GM21723 (cell line): ENCODE data around the gene PAM16.
"Not testable (repeated sequence)": the region's sequence is repeated elsewhere in the genome, so short reads cannot be mapped to it uniquely, and the experiment has no call there.

Experiments
- ATAC-seq: cut with Tn5 transposase; IDR thresholded peaks from one replicate; pipeline ENCODE4 v1.9.1; 2021; ENCODE audit warnings: mild to moderate bottlenecking, moderate library complexity; ENCODE audit not compliant: unreplicated experiment

The PAM16 gene

DNA sequence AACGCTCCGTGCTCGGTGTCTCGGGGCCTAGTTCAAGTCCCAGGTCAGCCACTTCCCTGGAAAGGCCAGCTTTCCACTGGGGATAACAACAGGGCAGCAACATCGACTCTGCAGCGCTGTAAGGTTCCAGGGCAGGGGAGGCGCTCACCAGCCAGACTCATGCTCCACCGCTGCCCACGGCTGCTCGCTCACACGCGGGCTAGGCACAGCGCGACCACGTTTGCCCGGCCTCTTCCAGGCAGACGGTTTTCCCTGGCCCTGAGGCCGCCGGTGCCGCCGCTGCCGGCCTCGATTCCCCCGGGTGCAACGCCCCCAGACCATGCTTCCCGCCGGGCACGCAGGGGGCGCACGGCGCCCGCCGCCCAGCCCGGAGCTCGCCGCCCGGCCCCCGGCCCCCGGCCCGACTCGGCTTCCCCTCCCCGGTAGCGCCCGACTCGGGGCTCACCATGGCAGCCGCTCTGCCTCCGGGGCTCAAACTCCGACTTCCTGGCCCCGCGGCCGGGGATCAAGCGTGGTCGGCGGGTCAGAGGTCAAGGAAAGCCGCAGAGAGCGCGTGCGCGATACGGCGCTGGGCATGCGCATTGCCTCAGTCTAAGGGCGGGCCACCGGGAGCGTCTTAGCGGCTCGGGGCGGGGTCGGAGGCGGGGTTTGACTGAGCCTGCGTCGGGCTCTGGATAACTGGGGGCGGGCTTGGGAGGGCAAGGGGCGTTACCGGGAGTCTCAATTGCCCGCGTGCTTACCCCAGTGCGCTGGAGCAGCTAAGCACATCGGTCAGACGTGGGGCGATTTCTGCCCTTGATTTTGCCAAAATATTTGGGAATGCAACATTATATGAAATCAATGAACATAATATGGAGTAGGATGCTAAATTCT is at the start of gene PAM16:
Gene PAM16, minus strand, starts transcription at position 535 of the 873 bp plus-strand sequence. Its CDS starts 87 bp downstream, at position 448.
- ATAC-seq = peak; percentile 81

DNA sequence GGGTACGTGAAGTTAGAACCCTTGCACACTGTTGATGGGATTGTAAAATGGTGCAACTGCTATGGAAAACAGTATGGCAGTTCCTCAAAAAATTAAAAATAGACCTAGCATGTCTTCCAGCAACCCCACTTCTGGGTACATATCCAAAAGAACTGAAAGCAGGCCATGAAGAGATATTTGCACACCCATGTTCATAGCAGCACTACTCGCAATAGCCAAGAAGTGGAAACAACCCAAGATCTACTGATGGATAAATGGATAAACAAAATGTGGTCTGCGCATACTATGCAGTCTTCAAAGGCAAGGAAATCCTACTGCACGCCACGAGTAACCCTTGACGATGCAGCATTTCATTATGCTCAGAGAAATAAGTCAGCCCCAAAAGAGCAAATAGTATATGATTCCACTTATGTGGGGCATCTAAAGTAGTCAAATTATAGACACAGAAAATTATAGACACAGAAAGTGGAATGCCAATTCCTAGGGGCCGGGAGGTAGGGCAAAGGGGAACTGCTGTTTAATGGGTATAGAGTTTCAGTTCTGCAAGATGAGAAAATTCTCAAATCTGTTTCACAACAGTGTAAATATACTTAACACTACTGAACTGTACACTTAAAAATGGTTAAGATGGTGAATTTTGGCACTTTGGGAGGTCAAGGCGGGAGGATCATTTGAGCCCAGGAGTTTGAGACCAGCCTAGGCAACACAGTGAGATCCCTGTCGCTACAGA is 48.0 kb upstream of the PAM16 start:
- no peak for ATAC-seq

DNA sequence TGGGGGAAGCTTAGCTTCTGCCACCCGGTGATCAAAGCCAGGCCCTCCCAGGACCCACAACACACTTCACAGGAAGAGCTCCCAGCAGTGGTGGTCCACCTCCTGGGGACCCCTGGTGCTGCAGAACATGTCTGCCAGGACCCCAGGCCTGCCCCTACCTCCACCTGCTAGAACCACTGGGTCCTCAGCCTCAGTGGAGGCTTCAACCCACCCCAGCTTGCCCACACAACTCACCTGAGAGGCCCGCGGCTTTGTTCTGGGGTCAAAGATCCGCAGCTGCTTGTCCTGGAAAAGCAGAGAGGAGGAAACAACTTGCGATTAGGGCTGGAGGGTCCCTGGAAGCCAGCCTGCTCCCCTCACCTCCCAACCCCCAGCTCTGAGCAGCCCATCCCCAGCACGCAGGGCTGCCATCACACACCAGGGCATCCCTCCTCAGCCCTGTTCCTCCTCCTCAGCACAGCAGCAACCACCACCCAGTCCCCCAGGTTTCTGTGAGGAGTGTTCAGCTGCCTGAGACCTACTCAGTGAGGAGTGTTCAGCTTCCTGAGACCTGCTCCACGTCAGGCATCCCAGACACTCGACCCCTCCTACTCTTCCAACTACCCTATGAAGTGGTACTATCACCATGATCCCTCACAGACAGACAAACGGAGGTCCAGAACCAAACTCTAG is 44.1 kb upstream of the PAM16 start:
- ATAC-seq = no peak

DNA sequence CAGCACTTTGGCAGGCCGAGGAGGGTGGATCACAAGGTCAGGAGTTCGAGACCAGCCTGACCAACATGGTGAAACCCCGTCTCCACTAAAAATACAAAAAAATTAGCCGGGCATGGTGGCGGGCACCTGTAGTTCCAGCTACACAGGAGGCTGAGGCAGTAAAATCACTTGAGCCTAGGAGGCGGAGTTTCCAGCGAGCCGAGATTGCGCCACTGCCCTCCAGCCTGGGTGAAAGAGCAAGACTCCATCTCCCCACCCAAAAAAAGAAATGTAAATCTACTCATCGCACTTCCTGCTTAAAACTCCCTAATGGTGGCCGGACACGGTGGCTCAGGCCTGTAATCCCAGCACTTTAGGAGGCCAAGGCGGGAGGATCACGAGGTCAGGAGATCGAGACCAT is 42.7 kb upstream of the PAM16 start:
- not testable (repeated sequence) for ATAC-seq

DNA sequence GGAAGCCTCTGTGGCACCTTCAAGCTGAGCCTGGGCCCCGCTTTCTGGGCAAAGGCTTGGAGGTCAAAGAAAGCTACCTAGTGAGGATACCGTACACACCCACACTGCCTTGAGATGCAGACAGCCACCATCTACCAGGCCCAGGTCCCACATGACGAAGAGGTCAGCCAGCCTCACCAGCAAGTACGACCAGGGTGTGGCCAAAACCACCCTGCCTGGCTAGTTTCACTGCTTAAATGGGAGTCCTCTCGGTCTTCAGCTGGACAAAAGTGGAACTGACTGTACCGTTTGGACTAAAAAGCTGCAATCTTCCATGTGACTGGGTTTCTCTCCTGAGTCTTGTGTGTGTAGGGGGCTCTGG is 42.1 kb upstream of the PAM16 start:
- ATAC-seq = no peak

DNA sequence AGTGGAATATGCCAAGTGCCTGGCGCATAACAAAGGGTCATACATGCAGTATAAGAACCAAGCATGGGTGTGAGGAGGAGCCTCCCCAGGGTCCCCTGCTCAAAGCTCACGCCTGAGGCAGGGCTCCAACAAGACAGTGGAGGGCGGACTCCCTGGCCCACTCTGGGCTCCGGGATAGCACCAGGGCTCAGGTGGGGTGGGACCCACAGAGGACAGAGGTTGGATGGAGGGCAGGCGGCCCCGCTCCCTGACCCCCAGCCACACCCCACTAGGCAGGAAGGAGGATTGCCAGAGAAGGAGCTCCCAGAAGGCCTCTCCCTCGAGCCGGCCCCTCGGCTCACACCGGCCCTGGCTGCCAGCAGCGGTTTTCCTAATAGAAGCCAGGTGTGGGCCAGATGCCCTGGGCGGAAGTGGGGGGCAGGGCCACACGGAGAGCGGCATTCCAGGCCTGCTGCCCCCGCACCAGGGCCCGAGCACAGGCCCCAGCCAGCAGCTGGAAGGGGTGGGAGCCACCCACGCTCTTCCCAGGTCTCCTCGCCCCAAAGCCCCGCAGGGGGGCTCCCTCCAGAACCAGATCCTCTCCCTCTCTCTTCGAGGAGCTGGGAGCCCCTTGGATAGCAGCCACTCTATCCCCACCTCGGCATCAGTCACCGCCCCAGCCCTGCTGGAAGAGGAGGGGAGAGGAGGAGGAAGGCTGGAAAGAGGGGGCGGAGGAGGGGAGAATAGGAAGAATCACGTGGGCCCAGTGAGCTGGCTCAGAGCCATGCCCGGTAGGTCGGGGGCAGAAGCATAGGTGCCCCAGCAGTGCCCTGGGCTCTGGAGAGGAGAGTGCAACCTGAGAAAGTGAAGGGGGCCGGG is 41.5 kb upstream of the PAM16 start:
- ATAC-seq = no peak

DNA sequence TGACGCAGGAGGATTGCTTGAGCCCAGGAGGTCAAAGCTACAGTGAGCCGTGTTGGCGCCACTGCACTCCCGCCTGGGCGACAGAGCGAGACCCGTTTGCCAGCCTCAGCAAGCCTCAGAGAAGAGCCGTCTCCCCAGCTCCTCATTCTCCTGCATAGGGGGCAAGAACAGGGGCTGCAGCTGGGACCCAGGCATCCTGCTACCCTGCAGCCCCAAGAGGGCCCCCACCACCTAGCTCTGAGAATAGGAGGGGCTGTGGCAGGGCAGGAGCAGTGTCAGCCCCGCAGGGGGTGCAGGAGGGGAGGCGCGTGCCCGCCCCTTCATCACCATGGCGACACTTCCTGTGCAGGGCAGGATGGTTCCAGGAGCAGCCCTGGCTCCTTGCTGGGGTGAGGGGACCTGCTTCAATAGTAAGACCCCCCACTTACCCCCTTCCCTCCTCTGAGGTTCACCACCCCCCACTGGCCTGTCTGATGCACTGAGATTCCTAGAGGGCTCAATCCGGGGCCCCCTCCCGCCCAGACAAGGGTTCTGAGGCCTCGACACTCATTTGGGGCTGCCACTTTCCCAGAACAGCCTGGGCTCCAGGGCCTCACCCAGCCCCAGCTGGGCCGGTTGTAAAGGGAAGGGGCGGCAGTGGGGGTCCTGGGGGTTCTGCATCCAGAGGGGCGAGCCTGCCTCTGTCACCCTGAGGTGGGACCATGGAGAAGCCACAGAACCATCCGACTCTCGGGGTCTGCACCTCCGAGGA is 40.7 kb upstream of the PAM16 start:
- ATAC-seq = no peak

DNA sequence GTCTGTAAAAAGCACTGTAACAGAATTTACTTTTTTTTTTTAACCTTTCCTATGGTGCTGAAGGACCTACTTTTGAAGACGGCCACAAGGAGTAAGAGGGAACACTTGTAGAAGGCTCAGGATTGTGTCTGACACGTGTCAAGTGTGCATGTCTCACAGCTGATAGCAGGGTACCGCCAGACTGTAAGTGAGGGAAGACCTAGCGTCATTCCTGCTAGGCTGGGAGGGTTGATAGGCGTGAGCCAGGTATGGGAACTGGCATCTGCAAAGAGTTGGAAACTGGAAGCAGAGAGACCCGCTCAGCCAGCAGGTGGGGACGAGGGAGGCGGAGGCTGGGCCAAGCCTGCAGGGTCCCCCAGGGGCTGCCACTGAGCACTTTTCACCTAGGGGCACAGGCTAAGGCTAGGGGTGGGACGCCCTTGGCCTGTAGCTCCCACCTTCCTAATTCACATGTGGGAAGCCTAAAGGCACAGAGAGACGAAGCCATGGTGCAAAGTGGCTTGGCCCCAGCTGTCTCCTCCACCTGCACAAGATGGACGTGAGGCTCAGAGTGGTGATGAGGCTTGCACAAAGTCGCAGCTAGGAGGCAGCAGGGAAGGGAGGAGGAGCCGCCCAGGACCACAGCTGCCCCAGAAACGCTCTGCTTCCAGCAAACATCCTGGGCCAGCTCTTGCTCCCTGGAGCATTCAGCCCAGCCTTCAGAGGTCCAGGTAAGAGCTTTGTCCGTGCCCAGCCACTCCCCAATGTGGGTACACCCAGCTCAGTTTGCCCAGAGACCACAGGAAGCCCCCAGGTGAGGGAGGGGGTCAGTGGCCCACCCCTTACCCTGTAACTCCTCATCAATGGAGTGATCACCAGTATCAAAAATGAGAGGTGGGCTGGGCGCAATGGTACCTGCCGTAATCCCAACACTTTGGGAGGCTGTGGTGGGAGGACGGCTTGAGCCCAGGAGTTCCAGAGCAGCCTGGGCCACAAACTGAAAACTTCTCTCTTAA is 39.4 kb upstream of the PAM16 start:
- no peak for ATAC-seq

DNA sequence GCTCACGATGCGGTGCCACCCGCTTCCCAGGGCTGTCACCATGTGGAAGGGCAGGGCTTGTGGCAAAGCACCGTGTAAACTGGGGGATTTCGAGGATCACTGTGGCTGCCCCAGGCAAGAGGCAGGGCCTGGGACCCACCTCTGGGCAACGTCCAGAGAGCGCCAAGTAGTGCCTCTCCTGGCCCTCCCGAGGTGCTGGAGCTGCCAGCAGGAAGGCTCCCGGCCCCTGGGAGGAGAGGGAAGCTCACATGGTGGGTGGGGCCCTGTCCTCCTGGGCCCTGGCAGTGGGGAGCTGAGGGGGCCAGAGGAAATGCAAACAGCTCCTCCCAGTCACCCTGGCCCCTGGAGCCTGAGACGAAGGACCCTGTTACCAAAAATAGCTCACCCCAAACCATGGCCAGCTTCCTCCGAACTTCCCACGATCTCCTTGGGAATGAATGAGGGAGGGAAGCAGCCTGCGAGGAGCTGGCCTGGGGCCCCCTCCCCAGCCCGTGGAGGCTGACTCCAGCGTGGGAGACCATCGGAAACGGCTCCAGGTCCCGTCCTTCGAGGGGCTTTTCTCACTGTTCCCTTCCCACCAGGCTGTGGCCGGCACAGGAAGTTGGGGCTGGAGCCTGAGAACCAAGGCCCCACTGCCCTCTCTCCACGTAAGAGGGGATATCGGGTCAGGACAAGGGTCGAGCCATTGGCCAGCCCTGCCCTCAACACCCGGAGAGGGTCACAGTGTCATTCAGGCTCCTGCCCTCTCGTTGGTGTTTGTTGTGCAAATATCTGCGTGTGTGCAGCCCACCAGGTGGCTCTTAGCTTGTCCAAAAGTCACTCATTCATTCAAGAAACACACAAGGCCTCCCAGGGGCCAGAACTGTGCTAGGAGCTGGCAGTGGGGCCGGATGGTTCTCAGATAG is 38.2 kb upstream of the PAM16 start:
- no peak for ATAC-seq

DNA sequence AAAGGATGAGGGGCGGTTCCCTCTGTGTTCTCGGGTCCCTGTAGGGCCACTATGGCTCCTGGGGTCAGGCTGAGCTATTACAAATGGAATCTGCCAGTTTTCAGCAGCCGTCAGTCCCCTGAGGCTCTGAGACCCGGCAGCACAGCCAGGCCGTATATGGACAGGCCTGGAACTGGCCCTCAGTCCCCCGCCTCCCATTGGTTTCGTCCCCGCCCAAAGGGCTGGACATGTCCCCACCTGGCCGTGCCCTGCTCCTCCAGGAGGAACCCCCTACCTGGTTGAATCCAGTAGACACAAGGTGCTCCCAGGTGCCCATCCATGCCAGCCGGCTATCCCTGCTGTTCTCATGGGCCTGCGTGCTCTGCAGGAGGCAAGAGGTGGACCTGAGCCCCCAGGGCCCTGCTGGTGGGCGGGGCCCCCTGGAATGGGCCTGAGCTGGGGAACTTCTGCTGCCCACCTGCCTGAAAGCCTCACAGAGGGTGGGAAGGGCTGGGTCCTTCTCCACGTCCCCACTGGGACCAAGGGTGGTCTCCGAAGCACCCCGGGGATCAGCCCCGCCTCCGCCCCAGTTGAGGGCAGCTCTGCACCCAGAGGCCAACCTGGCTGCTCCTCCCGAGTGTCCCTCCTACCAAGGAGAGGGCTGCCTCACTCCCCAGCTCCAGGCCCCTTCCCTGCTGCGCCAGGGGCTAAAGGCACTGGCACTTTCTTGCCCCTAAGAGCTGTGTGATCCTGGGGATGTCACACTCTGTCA is 37.3 kb upstream of the PAM16 start:
- no peak for ATAC-seq

DNA sequence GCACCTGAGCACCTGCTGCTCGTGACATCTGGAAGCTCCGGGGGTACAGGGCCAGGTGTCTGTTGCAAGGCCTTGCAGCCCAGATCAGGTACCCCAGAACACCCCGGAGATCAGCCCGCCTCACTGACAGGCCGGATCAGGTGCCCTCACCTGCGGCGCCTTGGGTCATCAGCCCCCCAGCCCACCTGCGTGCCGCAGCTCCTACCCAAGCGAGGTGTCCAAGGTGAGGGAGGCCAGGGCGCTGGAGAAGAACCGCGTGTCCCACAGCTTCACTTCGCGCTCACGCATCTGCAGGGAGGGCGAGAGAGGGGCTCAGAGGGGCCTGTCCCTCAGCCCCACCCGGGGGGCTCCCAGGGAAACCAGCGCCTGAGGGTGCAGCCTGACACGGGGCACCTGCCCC is 36.7 kb upstream of the PAM16 start:
- ATAC-seq = no peak

DNA sequence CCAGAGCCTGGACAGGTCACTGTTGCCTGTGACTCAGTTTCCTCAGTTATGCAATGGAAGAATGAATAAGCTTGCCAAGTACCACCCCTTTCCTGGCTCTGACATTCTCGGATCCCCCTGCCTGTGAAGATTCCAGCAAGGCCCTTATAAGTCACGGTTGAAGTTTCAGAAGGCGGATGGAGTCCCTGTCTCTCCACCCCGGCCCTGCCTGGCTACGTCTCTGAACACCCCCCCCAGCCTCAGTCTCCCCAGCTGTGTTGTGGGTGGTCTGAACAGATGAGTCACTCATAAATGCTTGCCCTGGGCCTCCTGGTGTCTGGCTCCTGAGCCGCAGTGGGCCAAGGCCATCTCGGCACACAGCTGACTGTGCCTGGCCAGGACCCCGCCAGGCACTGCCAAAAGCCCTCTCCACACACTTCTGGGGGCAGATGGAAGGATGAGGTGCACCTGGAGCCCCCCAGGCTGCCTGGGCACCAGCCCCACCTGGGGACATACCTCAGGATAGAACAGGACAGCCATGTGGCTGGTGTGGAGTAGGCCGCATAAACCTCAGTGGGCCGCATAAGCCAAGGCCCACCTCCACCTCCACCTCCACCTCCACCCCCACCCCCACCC is 35.9 kb upstream of the PAM16 start:
- no peak for ATAC-seq

DNA sequence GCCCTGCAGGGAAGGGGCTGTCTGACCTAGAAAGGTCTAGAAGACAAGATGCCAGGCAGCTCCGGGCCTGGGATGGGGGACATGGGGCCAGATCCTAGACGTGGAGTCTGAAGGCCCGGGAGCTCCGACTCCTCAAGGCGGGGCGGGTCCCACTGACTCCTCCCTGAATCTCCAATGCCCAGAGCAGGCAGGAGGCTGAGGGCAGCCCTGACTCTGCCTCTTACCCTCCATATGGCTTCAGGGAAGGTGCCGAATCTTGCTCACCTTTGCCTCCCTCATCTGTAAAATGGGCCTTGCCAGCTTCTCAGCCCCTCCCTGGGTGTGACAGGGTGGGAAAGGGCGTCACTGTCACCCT is 35.3 kb upstream of the PAM16 start:
- no peak for ATAC-seq

DNA sequence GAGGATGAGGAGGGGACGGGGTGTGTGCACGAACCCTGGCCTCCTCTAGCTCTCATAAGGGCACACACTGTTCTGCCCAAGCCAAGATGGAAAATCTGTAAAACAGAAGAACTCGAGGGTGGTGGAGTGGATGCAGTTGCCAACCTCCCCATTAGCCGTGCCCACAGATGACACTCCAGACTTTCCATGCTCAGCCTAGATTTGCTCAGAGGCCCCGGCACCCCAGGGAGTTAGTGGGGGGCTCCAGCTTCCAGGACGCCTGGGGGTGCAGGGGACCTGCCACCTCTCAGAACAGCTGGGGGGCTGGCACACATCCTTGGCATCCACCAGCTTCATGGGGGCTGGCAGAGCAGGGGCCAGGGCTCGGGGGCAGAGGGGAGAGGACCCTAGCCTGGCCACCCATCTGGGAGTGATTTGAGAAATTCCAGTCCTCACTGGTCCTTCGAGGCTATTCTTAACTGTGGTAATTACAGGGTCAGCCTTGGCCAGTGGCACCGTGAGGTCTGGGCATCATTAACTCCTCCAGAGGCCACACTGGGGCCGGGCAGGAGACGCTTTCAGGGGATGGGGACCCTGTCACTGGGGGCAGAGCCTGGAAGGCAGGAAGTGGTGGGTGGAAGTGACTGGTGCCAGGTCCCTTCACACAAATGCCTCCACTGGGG is 34.8 kb upstream of the PAM16 start:
- ATAC-seq = no peak

DNA sequence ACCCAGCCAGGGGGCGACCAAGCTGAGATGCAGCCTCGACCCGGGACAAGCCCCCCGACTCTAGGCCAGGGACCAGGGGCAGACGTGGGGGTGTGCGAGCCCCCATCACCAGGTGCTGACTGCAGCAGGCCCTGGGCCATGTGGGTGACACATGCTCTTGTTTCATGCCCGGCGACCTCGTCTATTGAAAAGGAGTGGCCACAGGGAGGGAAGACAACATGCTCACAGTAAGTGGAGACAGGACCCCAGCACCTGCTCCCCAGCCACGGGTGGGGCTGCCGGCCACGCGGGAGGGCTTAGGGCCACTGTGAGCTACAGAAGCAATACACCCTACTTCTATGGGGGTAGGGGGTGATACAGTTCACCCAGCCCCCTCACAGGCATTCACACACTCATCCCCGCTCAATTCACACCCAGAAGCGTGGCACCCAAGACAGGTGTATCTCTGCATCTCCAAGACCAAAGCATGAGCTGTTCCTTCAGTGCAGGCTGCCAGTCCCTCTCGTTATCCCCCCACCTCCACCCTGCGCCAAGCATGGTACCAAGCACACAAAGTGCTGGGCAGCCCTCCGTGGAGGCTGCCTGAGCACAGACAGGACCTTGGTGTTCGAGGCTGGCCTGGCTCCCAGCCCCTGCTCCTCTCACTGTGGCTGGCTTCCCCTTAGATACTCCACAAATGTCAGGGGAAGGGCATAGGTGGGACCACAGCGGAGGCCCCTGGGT is 34.1 kb upstream of the PAM16 start:
- no peak for ATAC-seq

DNA sequence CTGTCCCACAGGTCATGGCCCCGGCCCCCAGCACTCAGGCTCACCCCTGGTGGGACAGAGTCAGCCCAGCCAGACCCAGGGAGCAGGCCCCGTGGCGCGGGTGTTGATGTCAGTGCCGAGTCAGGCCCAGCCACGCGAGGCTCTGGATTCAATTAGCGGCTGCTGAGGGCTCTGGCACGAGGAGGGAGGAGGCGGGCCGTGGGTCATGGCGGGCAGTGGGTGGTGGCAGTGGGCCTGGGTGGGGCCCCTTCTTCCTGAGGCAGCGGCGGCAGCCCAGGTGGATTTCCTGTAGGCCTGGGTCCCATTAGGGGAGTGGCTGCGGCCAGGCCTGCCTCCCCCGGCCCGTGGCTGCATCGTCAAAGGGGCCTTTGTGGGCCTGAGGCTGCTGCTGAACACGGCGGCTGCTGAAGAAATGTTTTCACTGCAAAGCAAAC is 33.4 kb upstream of the PAM16 start:
- no peak for ATAC-seq
